GM18867 (cell line): ENCODE data around the gene GPR61.

Experiments
- ATAC-seq: cut with Tn5 transposase; IDR thresholded peaks from one replicate; pipeline ENCODE4 v1.9.1; 2021; ENCODE audit warnings: mild to moderate bottlenecking, moderate library complexity; ENCODE audit not compliant: unreplicated experiment

Gene GPR61

DNA sequence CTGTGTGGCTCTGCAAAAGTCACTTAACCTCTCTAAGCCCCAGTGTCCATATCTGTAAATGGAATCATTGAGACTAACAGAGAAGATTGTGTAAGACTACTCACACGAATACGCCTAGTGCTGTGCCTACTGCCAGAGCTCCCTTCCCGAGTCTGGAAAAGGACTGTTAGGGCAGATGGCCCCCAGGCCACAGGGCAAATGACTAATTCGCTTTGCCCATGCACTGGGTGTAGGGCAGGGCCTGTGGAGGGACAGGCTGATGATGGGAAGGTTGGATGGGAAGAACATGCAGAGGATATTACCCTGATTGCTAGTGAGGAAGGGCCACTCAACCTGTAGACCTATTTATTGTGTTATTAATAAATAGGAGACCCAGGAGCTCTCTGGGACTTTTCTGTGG is 4.2 kb upstream of the GPR61 start:
- ATAC-seq: no peak

DNA sequence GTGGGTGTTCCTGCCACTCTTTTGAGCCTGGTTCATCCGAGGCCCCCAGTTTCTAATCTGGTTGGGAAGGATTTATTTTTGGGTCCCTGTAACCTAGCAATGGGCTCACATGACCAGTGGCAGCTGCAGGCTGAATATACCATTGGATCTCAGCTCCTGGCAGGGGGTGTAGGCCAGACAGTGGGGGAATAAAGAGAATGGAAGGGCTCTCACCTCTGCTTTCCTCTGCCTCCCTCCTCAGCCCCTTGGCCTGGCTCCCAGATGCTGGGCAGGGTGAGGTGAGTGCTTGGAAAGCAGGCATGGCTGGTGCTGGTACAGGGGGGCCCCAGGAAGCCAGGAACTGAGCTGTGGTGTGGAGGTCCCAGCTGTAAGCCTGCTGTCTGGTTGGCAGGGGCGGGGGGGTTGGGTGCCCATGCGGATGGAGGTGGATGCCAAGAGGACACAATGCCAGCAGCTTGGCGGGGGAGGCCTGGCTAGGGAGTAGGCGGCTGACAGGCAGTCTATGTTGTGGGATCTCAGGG is 3.6 kb upstream of the GPR61 start:
- ATAC-seq: no peak

DNA sequence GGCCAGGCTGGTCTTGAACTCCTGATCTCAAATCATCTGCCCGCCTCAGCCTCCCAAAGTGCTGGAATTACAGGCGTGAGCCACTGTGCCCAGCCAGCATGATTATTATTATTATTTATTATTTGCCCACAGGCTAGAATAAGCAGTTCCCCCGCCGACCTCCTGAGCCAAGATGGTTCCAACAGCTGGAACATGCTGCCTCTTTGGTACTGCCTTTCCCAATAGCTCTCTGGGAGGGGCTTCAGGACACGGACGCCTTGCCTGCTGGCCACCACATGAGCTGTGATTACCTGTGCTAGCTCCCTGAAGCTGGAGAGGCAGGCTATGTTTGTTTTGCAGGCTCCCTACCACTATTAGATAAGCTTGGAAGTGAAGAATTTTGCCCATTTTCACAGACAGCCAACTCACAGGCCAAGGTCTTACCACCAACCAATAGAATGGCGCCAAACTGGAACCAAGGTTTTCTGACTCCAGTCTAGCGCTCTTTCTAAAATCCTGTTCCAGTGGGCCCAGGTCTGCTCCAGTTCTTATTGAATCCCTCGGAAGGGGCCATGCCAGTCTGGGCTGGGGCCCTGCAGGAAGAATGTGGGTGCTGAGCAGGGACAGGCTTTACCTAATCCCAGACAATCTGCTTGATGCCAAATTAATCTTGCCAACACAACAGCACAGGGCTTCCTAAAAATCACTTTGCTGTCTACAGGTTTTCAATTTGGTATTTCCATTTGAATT is 2.1 kb upstream of the GPR61 start:
- no peak for ATAC-seq

DNA sequence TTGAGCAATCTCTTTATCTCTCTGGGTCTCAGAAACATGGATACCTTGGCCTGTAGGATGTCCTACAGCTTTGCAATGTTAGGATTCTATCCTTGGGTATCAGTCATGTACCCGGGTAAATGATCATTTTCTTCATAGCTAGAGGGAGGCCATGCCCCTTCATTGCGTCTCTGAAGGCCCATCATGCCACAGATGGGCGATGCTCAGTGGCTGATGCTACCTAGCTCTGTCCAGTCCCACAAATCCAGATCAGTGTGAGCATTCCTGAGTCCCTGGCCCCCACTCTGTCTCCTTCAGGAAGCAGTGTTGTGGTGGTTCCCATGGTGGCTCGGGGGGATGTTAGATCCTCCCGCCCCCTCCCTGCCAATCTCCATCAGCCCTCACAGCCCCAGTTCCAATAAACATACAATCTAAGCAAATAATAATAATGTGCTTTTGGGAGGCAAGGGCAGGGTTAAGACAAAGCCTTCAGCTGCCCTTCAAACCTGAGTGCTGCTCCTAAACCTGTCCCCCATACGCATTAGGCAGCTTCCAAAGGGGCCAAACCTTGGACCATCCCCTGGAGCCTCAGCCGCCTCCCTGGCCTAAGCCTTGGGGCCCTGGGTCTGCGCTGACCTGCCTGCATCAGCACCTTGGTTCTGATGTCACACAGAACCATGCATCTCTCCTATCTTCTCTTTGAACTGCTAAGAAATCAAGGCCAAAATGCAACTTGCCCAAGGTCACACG is 681 bp upstream of the GPR61 start:
- no peak for ATAC-seq

DNA sequence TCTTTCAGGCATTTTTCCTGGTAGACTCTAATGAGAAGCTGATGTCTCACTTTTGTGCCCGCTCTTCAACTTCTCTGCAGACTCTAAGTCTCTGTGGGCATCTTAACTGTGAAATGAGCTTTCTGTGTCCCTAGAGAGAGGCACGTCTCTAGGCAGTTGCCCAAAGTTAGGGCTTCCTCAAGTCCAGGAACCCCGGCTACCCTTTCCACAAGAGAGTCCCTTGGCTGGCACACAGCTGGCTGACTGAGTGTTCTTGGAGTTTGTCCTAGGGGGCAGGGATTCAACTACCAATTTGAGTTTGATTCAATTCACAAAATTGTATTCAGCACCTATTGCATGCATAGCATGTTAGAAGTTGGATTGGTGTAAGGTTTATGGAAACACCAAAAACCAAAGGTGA is 1.4 kb downstream of the GPR61 start:
- ATAC-seq: no peak

DNA sequence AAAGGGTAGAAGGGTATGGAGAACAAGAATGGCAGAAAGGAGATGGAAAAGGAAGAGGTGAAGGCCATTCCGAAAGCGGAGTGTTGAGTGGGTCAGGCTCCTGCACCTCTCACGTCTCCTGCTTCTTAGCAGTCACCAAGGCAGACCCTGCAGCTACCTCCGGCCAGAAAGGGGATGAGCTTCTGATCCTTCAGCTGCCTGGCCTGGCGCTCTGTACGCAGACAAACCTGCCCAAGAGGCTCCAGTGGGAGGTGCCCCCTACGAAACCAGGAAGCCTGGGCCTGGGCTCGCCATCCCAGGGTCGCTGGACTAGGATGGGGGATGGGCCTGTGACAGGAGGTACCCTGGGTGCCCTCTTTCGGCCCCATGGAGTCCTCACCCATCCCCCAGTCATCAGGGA is 3.0 kb downstream of the GPR61 start:
- ATAC-seq: no peak

DNA sequence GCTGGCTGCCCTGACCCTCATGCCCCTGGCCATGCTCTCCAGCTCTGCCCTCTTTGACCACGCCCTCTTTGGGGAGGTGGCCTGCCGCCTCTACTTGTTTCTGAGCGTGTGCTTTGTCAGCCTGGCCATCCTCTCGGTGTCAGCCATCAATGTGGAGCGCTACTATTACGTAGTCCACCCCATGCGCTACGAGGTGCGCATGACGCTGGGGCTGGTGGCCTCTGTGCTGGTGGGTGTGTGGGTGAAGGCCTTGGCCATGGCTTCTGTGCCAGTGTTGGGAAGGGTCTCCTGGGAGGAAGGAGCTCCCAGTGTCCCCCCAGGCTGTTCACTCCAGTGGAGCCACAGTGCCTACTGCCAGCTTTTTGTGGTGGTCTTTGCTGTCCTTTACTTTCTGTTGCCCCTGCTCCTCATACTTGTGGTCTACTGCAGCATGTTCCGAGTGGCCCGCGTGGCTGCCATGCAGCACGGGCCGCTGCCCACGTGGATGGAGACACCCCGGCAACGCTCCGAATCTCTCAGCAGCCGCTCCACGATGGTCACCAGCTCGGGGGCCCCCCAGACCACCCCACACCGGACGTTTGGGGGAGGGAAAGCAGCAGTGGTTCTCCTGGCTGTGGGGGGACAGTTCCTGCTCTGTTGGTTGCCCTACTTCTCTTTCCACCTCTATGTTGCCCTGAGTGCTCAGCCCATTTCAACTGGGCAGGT is 3.8 kb downstream of the GPR61 start:
- no peak for ATAC-seq

DNA sequence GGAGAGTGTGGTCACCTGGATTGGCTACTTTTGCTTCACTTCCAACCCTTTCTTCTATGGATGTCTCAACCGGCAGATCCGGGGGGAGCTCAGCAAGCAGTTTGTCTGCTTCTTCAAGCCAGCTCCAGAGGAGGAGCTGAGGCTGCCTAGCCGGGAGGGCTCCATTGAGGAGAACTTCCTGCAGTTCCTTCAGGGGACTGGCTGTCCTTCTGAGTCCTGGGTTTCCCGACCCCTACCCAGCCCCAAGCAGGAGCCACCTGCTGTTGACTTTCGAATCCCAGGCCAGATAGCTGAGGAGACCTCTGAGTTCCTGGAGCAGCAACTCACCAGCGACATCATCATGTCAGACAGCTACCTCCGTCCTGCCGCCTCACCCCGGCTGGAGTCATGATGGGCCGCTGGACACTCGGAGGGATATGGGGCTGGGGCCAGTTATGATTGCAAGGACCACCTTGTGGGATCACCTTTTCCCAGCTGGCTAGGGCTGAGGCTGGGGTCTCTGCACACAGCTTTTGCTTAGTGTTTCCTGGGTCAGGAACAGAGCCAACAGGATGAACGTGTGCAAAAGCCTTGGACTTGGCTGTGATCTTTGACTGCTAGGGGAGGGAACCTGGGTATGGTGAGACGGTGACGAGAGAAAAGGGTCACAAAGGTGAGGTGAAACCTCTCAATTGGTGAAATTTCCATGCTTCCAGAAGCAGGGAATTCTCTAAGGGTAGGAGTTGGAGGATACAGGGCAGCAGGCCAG is 4.5 kb downstream of the GPR61 start:
- no peak for ATAC-seq

DNA sequence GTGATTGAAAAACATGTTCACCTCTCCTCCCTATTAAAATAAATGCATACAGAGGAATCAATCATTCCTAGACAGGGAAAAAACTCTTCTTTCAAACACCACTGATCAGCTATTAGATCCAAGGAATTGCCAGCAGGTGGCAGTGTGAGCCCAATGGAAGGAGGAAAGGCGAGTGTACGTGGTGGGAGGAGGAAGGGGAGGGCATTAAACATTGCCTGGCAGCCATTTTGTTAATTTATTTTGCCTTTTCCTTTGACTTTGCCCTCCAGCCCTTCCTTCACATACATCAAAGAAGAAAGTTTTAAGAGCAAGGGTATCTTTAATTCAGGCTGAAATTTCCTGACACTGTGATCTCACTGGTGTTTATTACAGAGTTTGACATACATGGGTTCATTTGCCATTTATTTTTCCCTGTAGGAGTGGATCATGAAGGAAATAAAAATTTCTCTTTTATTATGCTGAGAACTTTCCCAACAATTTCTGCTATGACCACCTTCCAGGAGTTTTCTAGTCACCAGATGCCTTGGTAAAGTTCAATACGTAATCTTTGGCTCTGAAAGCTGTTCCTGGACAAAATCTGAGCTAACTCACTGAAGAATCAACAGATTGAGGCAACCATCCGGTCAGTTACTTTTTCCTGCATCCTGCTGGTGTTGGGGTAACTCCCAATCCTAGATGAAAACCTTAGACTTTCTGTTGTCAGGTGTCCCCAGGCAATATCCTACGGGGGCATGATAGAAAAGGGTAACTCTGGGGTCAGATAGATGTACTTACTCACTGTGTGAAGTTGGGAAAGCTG is 6.8 kb downstream of the GPR61 start:
- peak; percentile 47 for ATAC-seq

DNA sequence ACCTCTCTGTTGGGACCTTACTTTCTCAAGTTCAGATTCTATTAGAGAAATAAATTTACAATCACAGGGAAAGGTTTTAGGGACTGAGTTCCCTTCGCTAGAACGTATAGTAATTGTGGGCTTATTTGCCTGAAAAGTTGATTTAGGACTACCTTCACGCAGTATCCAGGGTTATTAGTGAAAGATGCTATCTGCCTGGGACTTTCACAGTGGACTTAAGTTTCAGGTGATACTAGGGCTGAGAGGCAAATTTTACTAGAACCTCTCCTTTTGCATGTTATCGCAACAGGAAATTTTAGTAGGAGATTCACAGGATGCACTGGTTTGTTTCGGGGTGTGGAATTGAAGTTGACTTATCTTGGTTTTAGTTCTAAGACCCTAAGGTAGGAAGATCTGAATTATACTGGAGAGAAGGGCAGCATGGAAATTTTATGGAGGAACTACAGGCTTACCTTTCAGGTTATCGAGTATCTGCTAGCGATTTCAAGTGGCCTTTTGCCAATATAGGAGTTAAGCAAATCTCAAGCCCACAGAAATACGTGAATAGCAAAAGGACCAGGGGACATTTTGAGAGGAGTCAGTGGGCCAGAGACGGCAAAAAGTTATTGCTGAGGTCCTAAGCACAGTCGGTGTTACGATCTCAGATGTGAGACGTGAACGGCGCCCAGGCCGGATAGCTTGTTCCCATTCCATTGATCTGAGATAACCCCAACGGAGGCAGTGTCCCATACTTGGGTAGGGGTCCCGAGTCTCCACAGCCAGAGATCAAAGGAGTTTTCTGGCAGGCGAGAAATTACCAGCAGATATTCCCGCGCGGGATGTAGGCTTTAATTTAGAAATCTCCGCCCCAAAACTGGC is 8.0 kb downstream of the GPR61 start:
- ATAC-seq: peak; percentile 13

DNA sequence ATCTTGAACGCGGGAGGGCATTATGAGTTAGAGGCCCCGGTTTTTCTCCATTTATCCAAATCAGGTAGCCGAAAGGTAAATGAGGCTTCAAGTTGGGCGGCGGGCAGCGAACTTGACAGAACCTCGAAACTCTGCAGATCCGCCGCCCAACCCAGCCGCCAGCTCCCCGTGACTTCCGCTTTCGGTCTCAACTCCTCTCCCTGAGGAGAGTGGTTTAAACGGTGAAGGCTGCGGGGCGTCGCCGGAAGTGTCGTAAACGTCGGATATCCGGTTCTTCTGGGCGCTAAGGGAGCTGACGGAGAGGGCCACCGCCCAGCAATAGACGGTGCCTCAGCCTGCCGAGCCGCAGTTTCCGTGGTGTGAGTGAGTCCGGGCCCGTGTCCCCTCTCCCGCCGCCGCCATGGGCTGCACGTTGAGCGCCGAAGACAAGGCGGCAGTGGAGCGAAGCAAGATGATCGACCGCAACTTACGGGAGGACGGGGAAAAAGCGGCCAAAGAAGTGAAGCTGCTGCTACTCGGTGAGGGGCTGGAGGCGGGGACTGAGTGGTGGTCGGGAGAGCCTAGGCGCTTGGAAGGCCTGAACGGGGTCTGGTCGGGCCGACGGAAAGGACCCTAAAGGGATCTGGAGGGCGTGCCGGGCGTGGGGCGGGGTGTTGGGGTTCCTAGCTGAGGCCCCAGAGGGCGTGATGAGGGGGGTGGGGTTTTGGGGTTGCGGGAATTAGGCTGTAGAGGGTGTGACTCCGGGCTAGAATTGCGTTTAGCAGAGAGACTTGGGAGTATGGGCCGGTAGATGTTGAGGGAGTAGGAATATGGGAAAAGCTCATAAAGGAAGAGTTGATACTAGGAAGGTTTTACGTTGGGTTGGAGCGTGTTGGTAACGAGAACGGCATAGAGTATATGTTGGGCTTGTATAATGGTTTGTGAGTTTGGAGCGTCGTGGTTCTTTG is 8.9 kb downstream of the GPR61 start, which contains the start of gene GNAI3:
TSS of gene GNAI3 (plus strand) at position 295 of the 947 bp plus-strand sequence. CDS start at position 401, 106 bp downstream.
- ATAC-seq: peak; percentile 84

DNA sequence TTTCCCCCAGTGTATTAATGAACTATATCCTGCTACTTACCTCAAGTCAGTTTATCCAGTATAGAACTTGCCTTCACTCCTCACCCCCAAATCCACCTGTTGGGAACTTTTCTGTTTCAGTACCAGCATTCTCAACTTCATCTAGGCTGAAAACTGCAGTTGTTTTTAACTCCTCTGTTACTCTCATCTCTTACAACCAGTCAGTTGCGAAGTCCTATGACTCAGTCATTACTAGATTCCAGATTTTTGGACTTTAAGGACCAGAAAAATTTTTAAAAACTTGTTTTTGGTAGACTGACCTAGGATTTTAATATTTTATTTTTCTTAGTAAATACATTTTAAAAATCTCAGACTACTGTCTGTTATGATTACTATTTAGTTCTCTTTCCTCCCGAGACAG is 16.9 kb downstream of the GPR61 start:
- no peak for ATAC-seq

DNA sequence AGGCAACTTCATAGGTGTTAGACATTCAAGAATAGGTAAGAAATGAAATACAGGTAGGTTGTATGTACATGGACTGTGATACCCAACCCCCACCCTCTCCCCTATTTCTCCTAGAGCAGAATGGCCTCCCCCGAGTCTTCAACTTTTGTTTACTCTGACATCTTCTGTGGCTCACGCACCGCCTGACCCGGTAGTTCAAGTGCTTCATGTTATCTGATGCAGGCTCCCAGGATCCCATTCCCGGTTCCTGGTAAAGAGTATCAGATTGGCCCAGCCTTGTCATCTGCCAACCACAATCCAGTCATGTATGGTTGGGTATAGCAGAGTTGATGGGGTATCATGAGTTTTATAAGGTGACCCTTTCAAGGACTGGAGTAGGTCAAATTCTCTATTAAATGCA is 17.8 kb downstream of the GPR61 start:
- ATAC-seq: no peak

DNA sequence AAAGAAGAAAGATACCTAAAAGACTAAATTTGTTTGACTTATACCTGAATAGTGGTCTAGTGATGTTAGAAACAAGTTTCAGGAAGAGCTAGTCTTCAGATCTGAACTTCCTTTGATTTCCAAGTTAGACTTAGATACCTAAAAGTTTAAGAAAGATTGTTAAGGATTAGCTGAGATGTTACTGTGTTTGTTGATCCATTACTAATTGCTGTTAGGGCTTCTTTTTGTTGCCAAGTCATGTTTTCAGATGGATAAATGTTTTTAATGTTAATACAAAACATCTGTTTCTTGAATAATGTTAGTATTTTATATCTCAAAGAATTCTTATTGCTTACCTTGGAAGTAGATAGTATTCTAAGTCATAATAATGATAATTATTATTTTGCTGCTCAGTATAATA is 20.3 kb downstream of the GPR61 start:
- ATAC-seq: no peak

DNA sequence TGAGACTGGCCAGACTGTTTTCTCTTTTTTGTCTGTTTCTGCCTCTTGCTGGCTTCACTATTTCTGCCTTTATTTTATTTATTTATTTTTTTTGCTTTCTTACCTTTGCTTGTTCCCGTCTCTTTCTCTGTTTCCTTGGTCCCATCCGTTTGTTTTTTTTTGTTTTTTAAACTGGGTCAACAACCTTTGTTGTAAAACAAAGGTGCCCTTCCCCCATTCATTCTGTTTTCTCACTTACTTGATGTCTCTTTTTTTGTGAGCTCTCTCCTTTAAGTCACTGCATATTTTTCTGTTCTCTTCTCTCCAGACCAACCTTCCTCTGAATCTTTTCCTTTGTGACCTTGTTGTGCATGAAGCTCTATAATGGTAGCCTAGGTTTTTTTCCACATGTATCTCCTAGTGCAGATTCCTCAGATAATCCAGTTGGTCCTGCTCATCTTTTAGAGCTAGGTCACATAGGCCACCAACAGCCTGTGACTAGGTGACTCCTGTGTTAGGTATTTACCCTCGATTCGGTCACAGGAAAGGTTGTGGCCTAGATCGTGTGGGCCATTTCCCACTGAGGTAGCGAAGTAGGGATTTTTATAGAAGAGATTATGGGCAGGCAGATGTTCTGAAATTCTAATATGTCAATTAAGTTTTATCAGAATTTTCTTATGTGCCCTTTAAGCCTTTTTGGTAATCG is 24.7 kb downstream of the GPR61 start:
- no peak for ATAC-seq

DNA sequence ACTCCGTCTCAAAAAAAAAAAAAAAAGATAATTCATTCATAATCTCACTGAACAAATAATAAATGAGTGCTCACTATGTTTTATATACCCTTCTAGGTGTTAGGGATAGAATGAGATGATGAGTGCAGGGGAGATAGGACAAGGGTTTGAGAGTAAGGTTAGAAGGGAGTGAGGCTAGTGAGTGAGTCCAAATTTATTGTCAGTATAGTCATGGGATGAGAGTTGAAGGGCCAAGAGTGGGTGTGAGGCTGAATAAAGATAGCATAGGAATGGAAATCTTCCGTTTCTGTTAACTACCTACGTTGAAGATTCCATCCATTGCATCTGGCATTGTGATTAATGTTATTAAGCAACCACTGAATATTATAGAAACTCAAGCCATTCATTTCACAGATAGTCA is 25.6 kb downstream of the GPR61 start:
- no peak for ATAC-seq

DNA sequence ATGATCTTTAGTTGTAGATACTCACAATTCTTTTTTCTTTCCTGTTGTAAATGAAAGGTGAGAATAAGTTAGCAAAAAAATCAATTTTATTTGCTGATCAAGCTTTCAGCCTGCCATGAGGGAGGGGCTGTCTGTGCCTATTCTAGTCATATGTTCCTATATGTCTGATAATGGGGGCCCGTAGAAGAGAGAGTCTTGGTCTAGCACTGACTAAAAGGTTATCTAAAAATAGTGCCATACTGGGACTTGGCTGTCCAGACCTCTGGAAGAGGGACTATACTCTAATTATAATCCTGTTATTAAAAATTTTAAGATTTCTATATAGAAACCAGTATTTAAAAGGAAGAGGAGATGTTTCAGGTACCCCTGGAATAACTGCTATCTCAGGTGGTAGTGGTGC is 27.3 kb downstream of the GPR61 start:
- no peak for ATAC-seq
